ENCODE results near the gene SLCO1B1.

DNA sequence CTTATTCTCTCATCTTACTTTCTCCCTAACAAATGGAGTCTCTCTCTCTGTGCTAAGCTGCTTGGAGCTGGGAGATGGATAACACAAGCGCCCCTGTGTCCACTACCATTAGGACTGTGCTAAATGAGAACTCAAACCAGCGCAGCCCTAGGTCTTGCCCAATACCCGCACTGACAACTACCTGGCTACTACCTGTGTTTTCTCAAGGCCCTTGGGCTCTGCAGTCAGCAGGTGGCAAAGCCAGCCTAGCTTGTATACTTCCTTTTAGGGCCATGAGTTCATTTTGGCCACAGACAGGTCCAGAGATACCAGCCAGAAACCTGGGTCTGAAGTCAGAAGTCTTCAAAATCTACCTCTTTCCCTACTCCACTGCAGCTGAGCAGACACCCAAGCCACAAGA lies 13.0 kb upstream of the SLCO1B1 start:
- TF ChIP-seq FOXA2 (IDR thresholded peaks at IDR 0.05) (no peak), JUND (IDR thresholded peaks at IDR 0.05) (no peak)
- TF ChIP-seq, protein P1, sequence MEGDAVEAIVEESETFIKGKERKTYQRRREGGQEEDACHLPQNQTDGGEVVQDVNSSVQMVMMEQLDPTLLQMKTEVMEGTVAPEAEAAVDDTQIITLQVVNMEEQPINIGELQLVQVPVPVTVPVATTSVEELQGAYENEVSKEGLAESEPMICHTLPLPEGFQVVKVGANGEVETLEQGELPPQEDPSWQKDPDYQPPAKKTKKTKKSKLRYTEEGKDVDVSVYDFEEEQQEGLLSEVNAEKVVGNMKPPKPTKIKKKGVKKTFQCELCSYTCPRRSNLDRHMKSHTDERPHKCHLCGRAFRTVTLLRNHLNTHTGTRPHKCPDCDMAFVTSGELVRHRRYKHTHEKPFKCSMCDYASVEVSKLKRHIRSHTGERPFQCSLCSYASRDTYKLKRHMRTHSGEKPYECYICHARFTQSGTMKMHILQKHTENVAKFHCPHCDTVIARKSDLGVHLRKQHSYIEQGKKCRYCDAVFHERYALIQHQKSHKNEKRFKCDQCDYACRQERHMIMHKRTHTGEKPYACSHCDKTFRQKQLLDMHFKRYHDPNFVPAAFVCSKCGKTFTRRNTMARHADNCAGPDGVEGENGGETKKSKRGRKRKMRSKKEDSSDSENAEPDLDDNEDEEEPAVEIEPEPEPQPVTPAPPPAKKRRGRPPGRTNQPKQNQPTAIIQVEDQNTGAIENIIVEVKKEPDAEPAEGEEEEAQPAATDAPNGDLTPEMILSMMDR (IDR thresholded peaks at IDR 0.05; ENCODE audit: low read depth, low read length, missing input control): no peak
